Upper lobe of left lung (tissue), 4 donors: Measurements from ENCODE around the gene CNTNAP5.

ENCODE experiments used
- EP300 ChIP-seq, 4 donors: sonication (generic); formaldehyde crosslinking; IDR thresholded peaks; one replicate each; pipeline ENCODE4 v1.5.1; 2017; ENCODE audit warnings: antibody characterized with exemption in 4 of 4, control low read depth in 2 of 4
- POLR2AphosphoS5 ChIP-seq, 2 donors: sonication (generic); formaldehyde crosslinking; IDR thresholded peaks; one replicate each; pipeline ENCODE4 v1.5.1; 2017; ENCODE audit warnings: antibody characterized with exemption in 2 of 2
- TF ChIP-seq, protein P1 (sequence below), 6 experiments: fragments of 450-650 bp in 4 of 6; fragments of 200-600 bp in 2 of 6; sonication (generic) in 2 of 6; IDR thresholded peaks; one replicate each; pipeline ENCODE4 v1.5.1; 2016 to 2019; ENCODE audit warnings: antibody characterized with exemption in 6 of 6

DNA sequence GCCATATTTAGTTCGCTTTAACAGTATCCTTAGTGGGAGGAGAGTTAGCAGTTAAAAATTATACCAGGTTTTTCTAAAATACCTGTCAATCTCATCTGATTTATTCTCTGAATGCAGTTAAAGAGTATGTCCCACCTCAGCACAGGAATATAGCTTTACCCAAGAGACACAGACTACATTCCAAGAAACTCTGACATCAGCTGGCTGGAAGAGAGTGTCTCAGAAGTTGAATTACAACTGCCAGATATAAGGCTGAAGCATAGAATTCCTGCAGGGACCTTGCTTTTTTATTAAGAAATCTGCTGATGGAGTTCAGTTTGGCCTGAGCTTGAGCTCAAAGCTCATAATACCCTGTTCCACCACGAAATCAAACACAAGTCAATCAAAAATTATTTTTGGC lies 25.4 kb upstream of the CNTNAP5 start:
- TF ChIP-seq, protein P1, sequence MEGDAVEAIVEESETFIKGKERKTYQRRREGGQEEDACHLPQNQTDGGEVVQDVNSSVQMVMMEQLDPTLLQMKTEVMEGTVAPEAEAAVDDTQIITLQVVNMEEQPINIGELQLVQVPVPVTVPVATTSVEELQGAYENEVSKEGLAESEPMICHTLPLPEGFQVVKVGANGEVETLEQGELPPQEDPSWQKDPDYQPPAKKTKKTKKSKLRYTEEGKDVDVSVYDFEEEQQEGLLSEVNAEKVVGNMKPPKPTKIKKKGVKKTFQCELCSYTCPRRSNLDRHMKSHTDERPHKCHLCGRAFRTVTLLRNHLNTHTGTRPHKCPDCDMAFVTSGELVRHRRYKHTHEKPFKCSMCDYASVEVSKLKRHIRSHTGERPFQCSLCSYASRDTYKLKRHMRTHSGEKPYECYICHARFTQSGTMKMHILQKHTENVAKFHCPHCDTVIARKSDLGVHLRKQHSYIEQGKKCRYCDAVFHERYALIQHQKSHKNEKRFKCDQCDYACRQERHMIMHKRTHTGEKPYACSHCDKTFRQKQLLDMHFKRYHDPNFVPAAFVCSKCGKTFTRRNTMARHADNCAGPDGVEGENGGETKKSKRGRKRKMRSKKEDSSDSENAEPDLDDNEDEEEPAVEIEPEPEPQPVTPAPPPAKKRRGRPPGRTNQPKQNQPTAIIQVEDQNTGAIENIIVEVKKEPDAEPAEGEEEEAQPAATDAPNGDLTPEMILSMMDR (IDR thresholded peaks at IDR 0.05) = no peak
- no peak for TF ChIP-seq POLR2AphosphoS5 (IDR thresholded peaks at IDR 0.05)
- no peak for TF ChIP-seq EP300 (IDR thresholded peaks at IDR 0.05)
